MCF 10A (cell line): Measurements from ENCODE around the gene TCF12. TPM values are rescaled to one million over a fixed set of nuclear protein-coding genes. Genes with fewer than 3 reads are reported as not detected.

Experiments
- BruUV-seq: library from RNA; stranded (reverse); fragments of 400-500 nt; replicated peaks from 2 replicates; lab custom pipeline; 2021; lab: Mats Ljungman, UMichigan
- CTCF ChIA-PET: fragments of 300-600 bp; sonication (Branson Sonifier 250); formaldehyde crosslinking; extraction: SDS; loops from one replicate; lab custom pipeline; 2021; ENCODE audit warnings: antibody characterized with exemption, inconsistent platforms; lab: Yijun Ruan, JAX
- POLR2A ChIA-PET: fragments of 300-600, 350-650 bp; sonication (Branson Sonifier 250); formaldehyde crosslinking; extraction: SDS; loops from one replicate; lab custom pipeline; 2020; ENCODE audit warnings: antibody characterized with exemption, inconsistent platforms; lab: Yijun Ruan, JAX
- DNase-seq: peaks from one replicate; pipeline ENCODE4 v3.0.0-alpha.2; 2018; ENCODE audit not compliant: unreplicated experiment
- H3K27ac Mint-ChIP-seq: one replicate; pipeline ENCODE4 v1.8.0; 2022; ENCODE audit warnings: mild to moderate bottlenecking, low read depth, mixed read lengths; ENCODE audit not compliant: unreplicated experiment
- H3K27me3 Mint-ChIP-seq: one replicate; pipeline ENCODE4 v1.8.0; 2022; ENCODE audit warnings: mixed read lengths; ENCODE audit not compliant: insufficient read depth, unreplicated experiment
- H3K36me3 Mint-ChIP-seq: one replicate; pipeline ENCODE4 v1.8.0; 2022; ENCODE audit warnings: mild to moderate bottlenecking, moderate library complexity, mixed read lengths; ENCODE audit not compliant: insufficient read depth, unreplicated experiment
- H3K4me1 Mint-ChIP-seq: one replicate; pipeline ENCODE4 v1.8.0; 2022; ENCODE audit warnings: mixed read lengths; ENCODE audit not compliant: insufficient read depth, unreplicated experiment
- H3K4me3 Mint-ChIP-seq: one replicate; pipeline ENCODE4 v1.8.0; 2022; ENCODE audit warnings: mild to moderate bottlenecking, moderate library complexity, mixed read lengths; ENCODE audit not compliant: unreplicated experiment
- H3K9me3 Mint-ChIP-seq: one replicate; pipeline ENCODE4 v1.8.0; 2022; ENCODE audit warnings: mixed read lengths; ENCODE audit not compliant: unreplicated experiment
- intact Hi-C: fragments of 100-400 bp; cut with micrococcal nuclease; formaldehyde crosslinking; loops from 2 replicates; pipeline ENCODE4 v1.14.1; 2022
- total RNA-seq: library from RNA; stranded (reverse); gene quantifications from 2 replicates; pipeline ENCODE4 v1.2.3, GENCODE V29; 2022
- TF ChIP-seq, protein P1 (sequence below): fragments of 200-600 bp; IDR thresholded peaks from one replicate; pipeline ENCODE4 v1.8.0; 2022; ENCODE audit warnings: antibody characterized with exemption, mild to moderate bottlenecking; ENCODE audit not compliant: unreplicated experiment

Gene TCF12
- total RNA-seq, 1 experiment from 2014 or later = 140 TPM

DNA sequence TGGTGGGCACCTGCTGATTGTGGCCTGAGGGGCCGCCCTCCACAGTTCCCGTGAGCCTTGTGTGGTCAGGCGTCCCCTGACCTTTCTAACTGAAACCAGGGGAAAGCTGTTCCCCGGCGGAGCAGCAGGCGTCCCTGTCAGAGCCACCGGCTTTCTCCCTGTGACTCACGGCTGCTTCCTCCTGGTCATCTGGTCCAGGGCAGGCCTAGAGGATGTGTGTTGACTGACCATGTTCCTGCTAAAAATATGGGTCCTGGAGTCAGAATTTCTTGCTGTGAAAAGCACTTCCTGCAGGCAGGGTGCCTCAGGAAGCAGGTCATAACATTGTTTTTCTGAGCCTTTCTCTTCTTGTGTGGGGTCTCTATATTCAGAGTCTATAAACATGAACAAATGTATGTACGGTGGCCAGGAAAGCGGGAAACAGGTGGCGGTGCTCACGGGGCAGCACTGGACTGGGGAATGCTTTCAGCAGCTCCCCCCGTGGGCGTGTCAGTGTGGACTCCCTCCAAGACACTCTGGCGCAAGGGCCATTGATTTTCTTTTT is 419.5 kb downstream of the TCF12 start:
- ChIA-PET CTCF (interaction anchor here (0.6 to 11.7 kb wide), 6 partner anchors 9 to 847 kb away, joined by 3 to 400 read pairs (median 26); no protein-coding TSS in a partner anchor), POLR2A (no interaction called here)
- Mint-ChIP-seq H3K4me1 (peaks cover 7% of the 10 kb centered on the region), H3K36me3 (no peaks in the 10 kb centered on the region), H3K27me3 (no peaks in the 10 kb centered on the region), H3K4me3 (no peak overlapping the region), H3K9me3 (no peaks in the 10 kb centered on the region), H3K27ac (no peak overlapping the region)
- TF ChIP-seq, protein P1, sequence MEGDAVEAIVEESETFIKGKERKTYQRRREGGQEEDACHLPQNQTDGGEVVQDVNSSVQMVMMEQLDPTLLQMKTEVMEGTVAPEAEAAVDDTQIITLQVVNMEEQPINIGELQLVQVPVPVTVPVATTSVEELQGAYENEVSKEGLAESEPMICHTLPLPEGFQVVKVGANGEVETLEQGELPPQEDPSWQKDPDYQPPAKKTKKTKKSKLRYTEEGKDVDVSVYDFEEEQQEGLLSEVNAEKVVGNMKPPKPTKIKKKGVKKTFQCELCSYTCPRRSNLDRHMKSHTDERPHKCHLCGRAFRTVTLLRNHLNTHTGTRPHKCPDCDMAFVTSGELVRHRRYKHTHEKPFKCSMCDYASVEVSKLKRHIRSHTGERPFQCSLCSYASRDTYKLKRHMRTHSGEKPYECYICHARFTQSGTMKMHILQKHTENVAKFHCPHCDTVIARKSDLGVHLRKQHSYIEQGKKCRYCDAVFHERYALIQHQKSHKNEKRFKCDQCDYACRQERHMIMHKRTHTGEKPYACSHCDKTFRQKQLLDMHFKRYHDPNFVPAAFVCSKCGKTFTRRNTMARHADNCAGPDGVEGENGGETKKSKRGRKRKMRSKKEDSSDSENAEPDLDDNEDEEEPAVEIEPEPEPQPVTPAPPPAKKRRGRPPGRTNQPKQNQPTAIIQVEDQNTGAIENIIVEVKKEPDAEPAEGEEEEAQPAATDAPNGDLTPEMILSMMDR = no peak
- intact Hi-C loops = loop anchor here (10.0 kb wide), 1 partner anchor 843 kb away; no protein-coding TSS in a partner anchor
- DNase-seq = no peak
- BruUV-seq = no TSS peak

DNA sequence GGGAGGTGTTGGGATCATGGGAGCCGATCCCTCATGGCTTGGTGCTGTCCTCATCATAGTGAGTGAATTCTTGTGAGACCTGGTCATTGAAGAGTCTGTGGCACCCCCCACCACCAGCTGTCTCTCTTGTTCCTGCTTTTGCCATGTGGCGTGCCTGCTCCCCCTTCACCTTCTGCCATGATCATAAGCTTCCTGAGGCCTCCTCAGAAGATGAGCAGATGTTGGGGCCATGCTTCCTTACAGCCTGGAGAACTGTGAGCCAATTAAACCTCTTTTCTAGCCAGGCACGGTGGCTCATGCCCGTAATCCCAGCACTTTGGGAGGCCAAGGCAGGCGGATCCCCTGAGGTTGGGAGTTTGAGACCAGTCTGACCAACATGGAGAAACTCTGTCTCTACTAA is 420.9 kb downstream of the TCF12 start:
- Mint-ChIP-seq H3K9me3 (no peaks in the 10 kb centered on the region), H3K27ac (no peak overlapping the region), H3K27me3 (no peaks in the 10 kb centered on the region), H3K4me3 (no peak overlapping the region), H3K36me3 (no peaks in the 10 kb centered on the region), H3K4me1 (peaks cover 3% of the 10 kb centered on the region)
- no peak for DNase-seq
- no TSS peak for BruUV-seq
- ChIA-PET POLR2A (interaction anchor here (0.7 to 4.4 kb wide), 2 partner anchors 189 to 389 kb away, joined by 3 to 38 read pairs; no protein-coding TSS in a partner anchor), CTCF (interaction anchor here (0.6 to 11.7 kb wide), 22 partner anchors 10 to 816 kb away, joined by 3 to 400 read pairs (median 4); partner anchors contain the start of gene CGNL1)
- intact Hi-C loops = loop anchor here (10.0 kb wide), 1 partner anchor 845 kb away; no protein-coding TSS in a partner anchor
- TF ChIP-seq, protein P1 = no peak

Other genes with a start within 250 kb of the TCF12 start
- 30.5 and 30.8 TPM in 2 replicates for gene ZNF280D, start 185.1 kb upstream of the TCF12 start, total RNA-seq